Measurements from ENCODE around the gene MEGF10. TPM values are rescaled to one million over a fixed set of nuclear protein-coding genes. Genes with fewer than 3 reads are reported as not detected.

The MEGF10 gene
- total RNA-seq, 1 donor from 2014 or later, result 0.47 TPM

GRCh38 chr5:127343866-127344265, 53.3 kb downstream of the MEGF10 start:
- H3K27me3 ChIP-seq (ENCODE audit: low read depth), result no peaks in the 10 kb centered on the region
- H3K4me1 ChIP-seq, result no peaks in the 10 kb centered on the region
- no peaks in the 10 kb centered on the region for H3K9me3 ChIP-seq (replicated peaks)
- no peak overlapping the region for H3K27ac ChIP-seq (replicated peaks)
- TF ChIP-seq CTCF (IDR thresholded peaks at IDR 0.05; ENCODE audit: borderline replicate concordance), result no peak
- H3K36me3 ChIP-seq, result no peaks in the 10 kb centered on the region
- intact Hi-C loops (cut with micrococcal nuclease), result no loop called here
- no peak overlapping the region for H3K4me3 ChIP-seq
- no peak for DNase-seq

GRCh38 chr5:127344931-127345330, 54.3 kb downstream of the MEGF10 start:
- Histone ChIP-seq H3K27me3 (ENCODE audit: low read depth) (no peaks in the 10 kb centered on the region), H3K4me3 (no peak overlapping the region), H3K4me1 (no peaks in the 10 kb centered on the region), H3K9me3 (replicated peaks) (no peaks in the 10 kb centered on the region), H3K36me3 (no peaks in the 10 kb centered on the region), H3K27ac (replicated peaks) (no peak overlapping the region)
- no peak for TF ChIP-seq CTCF (IDR thresholded peaks at IDR 0.05; ENCODE audit: borderline replicate concordance)
- DNase-seq, result no peak
- intact Hi-C loops (cut with micrococcal nuclease), result no loop called here

GRCh38 chr5:127351418-127351817, 60.8 kb downstream of the MEGF10 start:
- no peak overlapping the region for H3K27ac ChIP-seq (replicated peaks)
- H3K9me3 ChIP-seq (replicated peaks), result no peaks in the 10 kb centered on the region
- intact Hi-C loops (cut with micrococcal nuclease), result no loop called here
- H3K36me3 ChIP-seq, result no peaks in the 10 kb centered on the region
- H3K4me3 ChIP-seq, result no peak overlapping the region
- H3K27me3 ChIP-seq (ENCODE audit: low read depth), result peaks cover 10% of the 10 kb centered on the region
- DNase-seq, result no peak
- H3K4me1 ChIP-seq, result no peaks in the 10 kb centered on the region
- TF ChIP-seq CTCF (IDR thresholded peaks at IDR 0.05; ENCODE audit: borderline replicate concordance), result no peak

GRCh38 chr5:127352068-127352467, 61.5 kb downstream of the MEGF10 start:
- intact Hi-C loops (cut with micrococcal nuclease), result no loop called here

GRCh38 chr5:127353327-127353726, 62.7 kb downstream of the MEGF10 start:
- intact Hi-C loops (cut with micrococcal nuclease), result no loop called here

More at GRCh38 chr5:127352068-127352467, 61.5 kb downstream of the MEGF10 start:
- peaks cover 10% of the 10 kb centered on the region for H3K27me3 ChIP-seq (ENCODE audit: low read depth)
- H3K4me3 ChIP-seq, result no peak overlapping the region
- H3K9me3 ChIP-seq (replicated peaks), result no peaks in the 10 kb centered on the region
- no peaks in the 10 kb centered on the region for H3K36me3 ChIP-seq
- no peaks in the 10 kb centered on the region for H3K4me1 ChIP-seq
- DNase-seq, result no peak
- no peak overlapping the region for H3K27ac ChIP-seq (replicated peaks)
- no peak for TF ChIP-seq CTCF (IDR thresholded peaks at IDR 0.05; ENCODE audit: borderline replicate concordance)

More at GRCh38 chr5:127353327-127353726, 62.7 kb downstream of the MEGF10 start:
- no peaks in the 10 kb centered on the region for H3K9me3 ChIP-seq (replicated peaks)
- H3K36me3 ChIP-seq, result no peaks in the 10 kb centered on the region
- no peak overlapping the region for H3K4me3 ChIP-seq
- DNase-seq, result no peak
- H3K4me1 ChIP-seq, result no peaks in the 10 kb centered on the region
- no peak for TF ChIP-seq CTCF (IDR thresholded peaks at IDR 0.05; ENCODE audit: borderline replicate concordance)
- no peak overlapping the region for H3K27ac ChIP-seq (replicated peaks)
- H3K27me3 ChIP-seq (ENCODE audit: low read depth), result peaks cover 10% of the 10 kb centered on the region

All from left ventricle myocardium inferior (tissue), 1 donor.